NOMO-1 treated with dmso at 0.1 percent for 144 hours (cell line): ENCODE results near the gene SLC24A3.
"Not testable (repeated sequence)": the region's sequence is repeated elsewhere in the genome, so short reads cannot be mapped to it uniquely, and the experiment has no call there.

Source experiments
- DNase-seq: peaks from one replicate; lab custom pipeline; 2025; ENCODE audit not compliant: unreplicated experiment; lab: John Stamatoyannopoulos, UW

The SLC24A3 gene

DNA sequence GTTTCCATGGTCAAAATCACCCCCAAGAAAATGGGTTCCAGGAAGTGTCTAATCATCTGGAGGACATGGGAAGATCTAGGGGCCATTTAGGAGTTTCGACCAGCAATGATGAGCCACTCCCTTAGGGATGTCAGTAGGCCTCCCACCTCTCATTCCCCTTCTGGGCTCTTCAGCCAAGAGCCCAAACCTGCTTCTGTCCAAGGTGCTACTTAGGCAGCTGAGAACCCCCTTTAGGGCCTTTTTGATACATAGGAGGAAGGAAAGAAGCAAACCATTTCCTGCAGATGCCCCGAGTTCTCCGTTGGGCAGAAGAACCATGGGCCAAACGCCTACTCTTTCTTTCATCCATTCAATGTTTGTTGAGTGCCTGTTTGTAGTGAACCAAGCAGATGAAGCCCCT lies 404.2 kb downstream of the SLC24A3 start:
- no peak for DNase-seq

- no peak for DNase-seq
These were observed 404.8 kb downstream of the SLC24A3 start for GRCh38 chr20:19617256-19617655.

DNA sequence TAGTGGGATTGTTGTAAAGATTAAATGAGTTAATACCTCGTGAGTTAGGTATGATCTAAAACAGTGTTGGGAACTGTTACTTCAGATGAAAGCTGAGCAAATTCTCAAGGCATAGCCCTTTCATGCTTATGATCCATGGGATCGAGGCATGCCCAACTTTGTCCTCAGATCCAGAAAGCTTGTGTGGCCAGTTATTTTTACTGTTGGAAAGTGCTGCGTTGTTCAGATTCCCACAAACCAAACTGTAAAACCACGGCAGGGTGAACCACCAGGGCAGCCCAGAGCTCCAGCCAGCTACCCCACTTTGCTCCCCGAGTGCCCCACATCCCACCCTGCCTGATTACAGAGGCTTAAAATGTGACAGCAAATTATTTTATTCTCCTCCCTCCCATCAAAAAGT lies 406.3 kb downstream of the SLC24A3 start:
- DNase-seq: no peak

GRCh38 chr20:19619904-19620430 lies 407.5 kb downstream of the SLC24A3 start:
- DNase-seq: no peak

GRCh38 chr20:19620446-19620845 lies 408.0 kb downstream of the SLC24A3 start:
- DNase-seq: no peak

GRCh38 chr20:19621072-19621471 lies 408.6 kb downstream of the SLC24A3 start:
- DNase-seq: no peak

DNA sequence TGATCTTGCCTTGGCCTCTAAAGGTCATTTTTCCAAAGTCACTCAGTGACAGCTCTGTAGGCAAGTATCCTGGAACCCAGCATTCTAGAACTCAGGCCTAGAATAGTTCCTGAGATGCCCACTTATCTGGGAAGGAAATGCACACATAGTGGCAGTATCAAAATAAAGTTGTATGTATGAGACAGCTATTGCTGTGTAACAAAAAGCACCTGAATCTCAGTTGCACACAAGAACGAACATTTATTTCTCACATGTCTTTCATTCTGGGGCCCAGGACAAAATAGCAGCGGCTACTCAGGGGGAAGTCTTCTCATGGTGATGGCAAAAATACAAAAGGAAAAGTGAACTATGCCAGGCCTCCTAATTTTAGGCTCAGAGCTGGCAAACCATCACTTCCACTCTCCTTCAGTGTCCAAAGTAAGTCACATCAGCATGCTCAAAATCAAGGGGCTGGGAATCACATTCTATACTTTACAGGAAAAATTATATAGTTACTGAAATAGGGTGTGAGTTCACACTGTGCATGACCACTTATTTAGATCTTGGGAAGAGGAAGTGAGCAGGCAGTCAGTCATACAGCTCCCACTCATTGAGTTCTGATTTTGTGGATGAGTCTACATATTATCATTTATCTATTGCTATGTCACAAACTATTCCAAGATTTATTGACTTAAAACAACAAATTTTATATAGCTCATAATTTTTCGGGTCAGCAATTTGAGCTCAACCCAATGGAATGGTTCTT lies 412.0 kb downstream of the SLC24A3 start:
- no peak for DNase-seq

DNA sequence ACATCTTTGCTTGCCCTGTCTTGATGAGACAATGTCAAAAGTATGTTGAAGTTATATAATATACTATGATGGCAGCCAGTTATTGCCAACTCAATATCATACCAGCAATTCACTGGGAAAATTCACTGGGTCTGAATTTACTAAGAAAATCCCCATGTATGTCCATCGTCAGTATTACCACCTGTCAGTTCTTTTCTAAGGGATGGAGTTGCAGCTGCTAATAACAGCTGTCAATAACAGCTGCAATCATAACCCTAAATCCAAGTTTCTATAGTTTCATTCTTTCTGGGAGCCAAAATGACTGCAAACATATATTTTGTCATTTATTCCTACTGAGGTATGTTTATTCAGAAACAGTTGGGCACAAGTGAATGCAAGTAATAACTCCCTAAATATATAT lies 413.0 kb downstream of the SLC24A3 start:
- no peak for DNase-seq

GRCh38 chr20:19626896-19627295 lies 414.5 kb downstream of the SLC24A3 start:
- no peak for DNase-seq

DNA sequence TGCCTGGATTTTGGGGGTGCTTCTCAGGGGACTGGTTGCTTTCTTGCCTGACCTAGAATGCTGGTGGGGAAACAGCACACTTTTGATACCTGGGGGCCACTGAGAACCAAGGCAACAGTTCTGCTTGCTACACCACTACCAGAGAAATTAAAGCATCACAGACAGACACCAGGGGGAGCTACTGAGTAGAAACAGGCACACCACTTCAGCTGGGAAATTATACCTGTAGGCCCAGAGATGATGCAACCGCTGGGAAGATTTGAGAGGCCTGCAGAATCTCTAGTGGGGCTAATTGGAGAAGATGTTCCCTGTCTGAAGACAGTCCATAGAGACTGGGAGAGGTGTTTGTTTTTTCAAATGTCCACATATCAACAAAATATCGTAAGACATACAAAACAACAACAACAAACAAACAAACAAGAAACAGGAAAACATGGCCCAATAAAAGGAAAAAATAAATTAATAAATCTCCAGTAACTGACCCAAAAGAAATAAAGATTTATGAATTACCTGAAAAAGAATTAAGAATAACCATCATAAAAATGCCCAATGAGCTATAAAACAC lies 416.2 kb downstream of the SLC24A3 start:
- peak; percentile 1 for DNase-seq

GRCh38 chr20:19631410-19631809 lies 419.0 kb downstream of the SLC24A3 start:
- DNase-seq: no peak

- no peak for DNase-seq
These were observed 421.5 kb downstream of the SLC24A3 start for GRCh38 chr20:19633985-19634384.

- not testable (repeated sequence) for DNase-seq
These were observed 427.1 kb downstream of the SLC24A3 start for GRCh38 chr20:19639471-19640045.

- DNase-seq: no peak
These were observed 430.4 kb downstream of the SLC24A3 start for GRCh38 chr20:19642860-19643259.

- DNase-seq: no peak
These were observed 431.6 kb downstream of the SLC24A3 start for GRCh38 chr20:19644085-19644484.

DNA sequence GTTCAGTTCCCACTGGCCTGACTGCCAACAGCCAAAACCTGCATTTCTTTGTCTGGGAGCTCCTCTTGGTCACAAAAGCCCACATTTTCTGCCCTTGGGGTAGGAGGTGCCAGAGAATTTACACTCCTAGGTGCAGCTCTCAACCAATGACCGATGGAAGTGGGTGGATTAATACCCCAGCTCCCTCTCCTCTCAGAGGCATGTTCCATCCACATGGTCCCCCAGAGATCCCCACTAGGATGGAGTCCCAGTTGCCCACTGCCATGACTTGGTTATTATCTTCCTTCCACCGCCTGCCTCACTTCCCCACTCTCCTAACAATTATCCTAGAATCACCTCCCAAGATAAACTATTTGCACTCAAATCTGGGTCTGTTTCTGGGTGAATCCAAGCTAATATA lies 434.5 kb downstream of the SLC24A3 start:
- no peak for DNase-seq

DNA sequence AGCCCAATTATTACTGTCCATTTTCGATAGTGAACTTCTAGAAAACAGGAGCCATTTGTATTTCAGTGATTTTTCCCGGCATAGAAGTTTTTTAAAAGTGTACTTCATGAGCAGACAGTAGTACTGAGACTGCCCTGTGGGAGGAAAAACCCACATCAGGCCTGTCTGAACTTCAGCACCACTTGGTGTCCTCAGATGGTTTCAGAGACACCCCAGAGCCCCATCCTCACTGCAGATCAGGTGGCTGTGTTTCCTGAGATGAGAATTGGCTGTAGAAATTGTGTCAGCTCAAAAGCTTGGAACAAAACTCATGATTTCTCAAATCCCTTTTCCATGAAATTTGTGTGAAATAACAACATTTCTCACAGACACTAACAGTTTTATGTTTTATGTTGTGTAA lies 435.6 kb downstream of the SLC24A3 start:
- no peak for DNase-seq

DNA sequence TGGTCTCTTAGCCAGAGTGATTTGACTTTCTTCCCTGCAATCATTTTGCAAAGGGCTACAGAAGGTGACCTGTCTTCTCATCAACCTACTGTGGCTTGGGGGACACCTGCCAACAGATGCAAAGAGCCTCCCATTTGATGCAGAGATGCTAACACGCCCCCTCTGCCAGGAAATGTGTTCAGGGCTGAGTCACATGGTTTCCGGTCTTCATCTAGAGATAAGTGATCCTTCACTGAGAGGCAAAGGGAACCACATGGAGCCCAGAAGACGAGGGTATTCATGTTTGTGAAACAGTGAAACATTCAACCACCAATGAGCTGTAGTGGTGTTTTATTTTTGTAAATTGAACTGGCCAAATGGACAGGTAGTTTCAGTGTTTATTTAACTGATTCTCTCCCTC lies 436.6 kb downstream of the SLC24A3 start:
- no peak for DNase-seq

DNA sequence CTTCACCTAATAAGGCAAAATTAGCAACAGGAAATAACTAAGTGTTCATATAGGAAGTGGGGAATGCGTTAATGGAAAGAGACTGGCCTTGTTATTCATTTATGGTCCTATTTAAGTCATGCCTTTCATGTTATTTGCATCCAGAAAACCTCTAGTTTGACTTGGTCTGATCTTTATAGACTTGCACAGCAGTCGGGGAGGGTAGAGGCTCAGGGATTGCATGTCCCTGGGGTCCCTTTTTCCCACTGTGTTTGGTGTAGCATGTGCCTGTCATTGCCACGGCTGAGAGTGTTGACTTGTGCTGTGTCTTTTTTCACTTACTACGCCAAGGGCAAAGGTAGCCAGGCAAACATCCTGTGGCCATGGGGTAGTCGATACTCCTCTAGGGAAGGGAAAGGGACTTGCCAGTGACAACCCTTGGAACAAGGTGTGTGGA lies 440.2 kb downstream of the SLC24A3 start:
- DNase-seq: no peak

DNA sequence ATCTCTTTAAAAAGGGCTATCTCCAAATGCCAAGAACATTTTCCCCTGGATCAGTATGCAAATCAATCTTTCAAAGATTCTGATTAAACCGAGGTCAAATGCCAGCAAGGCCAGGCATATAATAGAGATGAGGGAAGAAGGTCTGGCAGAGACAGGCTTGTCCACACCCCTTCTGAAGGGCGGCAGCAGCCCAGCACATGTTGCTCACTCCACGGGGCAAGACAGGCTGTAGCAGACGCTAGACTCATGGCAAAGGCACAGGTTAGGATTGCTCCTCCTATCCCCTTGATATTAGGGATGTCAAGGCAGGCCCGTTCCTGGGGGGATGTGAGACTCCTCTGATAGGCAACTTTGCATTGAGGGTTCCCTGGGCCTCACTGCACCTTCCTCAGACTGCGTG lies 440.9 kb downstream of the SLC24A3 start:
- DNase-seq: no peak

GRCh38 chr20:19654921-19655320 lies 442.5 kb downstream of the SLC24A3 start:
- no peak for DNase-seq

GRCh38 chr20:19658137-19658536 lies 445.7 kb downstream of the SLC24A3 start:
- peak; percentile 86 for DNase-seq
